ENCODE results near the gene DPYSL4.
"Not testable (repeated sequence)": the region's sequence is repeated elsewhere in the genome, so short reads cannot be mapped to it uniquely, and the experiment has no call there.

Gene DPYSL4

DNA sequence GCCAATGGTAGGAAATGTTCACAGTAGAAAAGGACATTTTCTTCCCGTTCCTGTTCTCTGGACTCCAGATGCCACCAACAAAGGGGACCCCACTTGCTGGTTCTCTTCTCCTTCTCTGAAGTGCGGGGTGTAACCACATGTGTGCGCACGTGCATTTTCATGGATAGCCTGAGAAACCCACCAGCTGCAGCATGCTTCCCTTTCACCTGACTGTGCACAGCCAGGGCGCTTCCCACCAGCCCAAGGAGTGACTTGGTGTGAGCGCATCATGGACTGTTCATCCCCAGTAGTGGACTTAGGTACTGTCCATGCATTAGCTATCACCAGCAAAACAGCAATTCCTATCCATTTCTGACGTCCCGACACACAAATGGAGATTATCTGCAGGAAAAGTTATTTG is 29.6 kb upstream of the DPYSL4 start:
- 90 to 92% methylated on average over 8 of the region's 8 CpGs for WGBS, 2 experiments
- H3K4me3 ChIP-seq (ENCODE audit: insufficient read depth, low read depth, low read length), result no peak overlapping the region

DNA sequence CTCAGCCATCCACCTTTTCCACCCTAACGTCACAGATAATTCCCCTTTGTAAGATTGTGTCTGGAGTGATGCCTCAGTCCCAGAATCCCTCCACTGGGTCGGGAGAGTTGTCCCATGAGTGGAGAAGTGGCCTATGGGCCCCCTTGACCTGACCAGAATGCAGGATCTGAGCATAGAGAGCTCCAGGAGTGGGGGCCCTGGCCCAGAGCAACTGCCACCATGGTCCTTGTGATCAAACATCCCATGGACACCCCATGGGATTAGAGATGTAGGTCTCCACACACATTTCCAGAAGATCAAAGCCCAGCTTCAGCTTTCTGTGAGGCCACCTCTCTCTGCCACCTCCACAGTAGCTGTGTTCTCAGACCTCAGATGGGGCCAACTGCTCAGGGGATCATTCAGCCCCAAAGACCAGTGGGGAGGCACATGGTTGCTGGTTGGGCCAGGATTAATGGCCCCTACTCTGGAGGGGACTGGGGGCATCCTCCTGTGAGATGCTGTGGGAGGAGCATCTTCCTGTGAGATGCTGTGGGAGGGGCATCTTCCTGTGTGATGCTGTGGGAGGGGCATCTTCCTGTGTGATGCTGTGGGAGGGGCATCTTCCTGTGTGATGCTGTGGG is 28.5 kb upstream of the DPYSL4 start:
- no peak overlapping the region for H3K27ac ChIP-seq (ENCODE audit: insufficient read depth, low read depth, low read length, poor library complexity, severe bottlenecking)
- 83 to 88% methylated on average over 2 of the region's 2 CpGs for WGBS, 2 experiments

More for the DNA sequence above, 29.6 kb upstream of the DPYSL4 start:
- no peaks in the 10 kb centered on the region for H3K27me3 ChIP-seq (ENCODE audit: control insufficient read depth, insufficient read depth, low read length, poor library complexity, severe bottlenecking)
- no peaks in the 10 kb centered on the region for H3K36me3 ChIP-seq (ENCODE audit: control insufficient read depth, insufficient read depth, low read length)
- no peaks in the 10 kb centered on the region for H3K4me1 ChIP-seq (ENCODE audit: control insufficient read depth, insufficient read depth, low read length)
- no peak overlapping the region for H3K27ac ChIP-seq (ENCODE audit: insufficient read depth, low read depth, low read length, poor library complexity, severe bottlenecking)
- no peaks in the 10 kb centered on the region for H3K9me3 ChIP-seq (ENCODE audit: control insufficient read depth, low read length)

GRCh38 chr10:132158823-132159222 is 27.9 kb upstream of the DPYSL4 start:
- Histone ChIP-seq H3K4me3 (ENCODE audit: insufficient read depth, low read depth, low read length) (no peak overlapping the region), H3K9me3 (ENCODE audit: control insufficient read depth, low read length) (no peaks in the 10 kb centered on the region), H3K36me3 (ENCODE audit: control insufficient read depth, insufficient read depth, low read length) (no peaks in the 10 kb centered on the region), H3K27me3 (ENCODE audit: control insufficient read depth, insufficient read depth, low read length, poor library complexity, severe bottlenecking) (no peaks in the 10 kb centered on the region), H3K27ac (ENCODE audit: insufficient read depth, low read depth, low read length, poor library complexity, severe bottlenecking) (peak overlapping the region; percentile 44), H3K4me1 (ENCODE audit: control insufficient read depth, insufficient read depth, low read length) (peaks cover 10% of the 10 kb centered on the region)
- 94 to 95% methylated on average over 7 of the region's 7 CpGs for WGBS, 2 experiments

More for the DNA sequence above, 28.5 kb upstream of the DPYSL4 start:
- no peaks in the 10 kb centered on the region for H3K9me3 ChIP-seq (ENCODE audit: control insufficient read depth, low read length)
- no peaks in the 10 kb centered on the region for H3K27me3 ChIP-seq (ENCODE audit: control insufficient read depth, insufficient read depth, low read length, poor library complexity, severe bottlenecking)
- no peaks in the 10 kb centered on the region for H3K36me3 ChIP-seq (ENCODE audit: control insufficient read depth, insufficient read depth, low read length)
- no peak overlapping the region for H3K4me3 ChIP-seq (ENCODE audit: insufficient read depth, low read depth, low read length)
- peaks cover 4% of the 10 kb centered on the region for H3K4me1 ChIP-seq (ENCODE audit: control insufficient read depth, insufficient read depth, low read length)

- H3K4me3 ChIP-seq (ENCODE audit: insufficient read depth, low read depth, low read length), result not testable (repeated sequence)
- WGBS, 2 experiments, result 83 to 92% methylated on average over 4 of the region's 7 CpGs
- peak overlapping the region; percentile 44 for H3K27ac ChIP-seq (ENCODE audit: insufficient read depth, low read depth, low read length, poor library complexity, severe bottlenecking)
These were observed 27.2 kb upstream of the DPYSL4 start for GRCh38 chr10:132159302-132160230.

DNA sequence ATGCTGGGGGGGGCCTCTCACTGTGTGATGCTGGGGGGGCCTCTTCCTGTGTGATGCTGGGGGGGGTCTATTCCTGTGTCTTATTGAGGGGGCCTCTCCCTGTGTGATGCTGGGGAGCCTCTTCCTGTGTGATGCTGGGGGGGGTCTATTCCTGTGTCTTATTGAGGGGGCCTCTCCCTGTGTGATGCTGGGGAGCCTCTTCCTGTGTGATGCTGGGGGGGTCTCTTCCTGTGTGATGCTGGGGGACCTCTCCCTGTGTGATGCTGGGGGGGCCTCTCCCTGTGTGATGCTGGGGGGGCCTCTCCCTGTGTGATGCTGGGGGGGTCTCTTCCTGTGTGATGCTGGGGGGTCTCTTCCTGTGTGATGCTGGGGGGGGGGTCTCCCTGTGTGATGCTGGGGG is 26.5 kb upstream of the DPYSL4 start:
- not testable (repeated sequence) for H3K27me3 ChIP-seq (ENCODE audit: control insufficient read depth, insufficient read depth, low read length, poor library complexity, severe bottlenecking); H3K9me3 ChIP-seq (ENCODE audit: control insufficient read depth, low read length); H3K4me3 ChIP-seq (ENCODE audit: insufficient read depth, low read depth, low read length); H3K36me3 ChIP-seq (ENCODE audit: control insufficient read depth, insufficient read depth, low read length); H3K27ac ChIP-seq (ENCODE audit: insufficient read depth, low read depth, low read length, poor library complexity, severe bottlenecking)
- peaks cover 10% of the 10 kb centered on the region for H3K4me1 ChIP-seq (ENCODE audit: control insufficient read depth, insufficient read depth, low read length)

More at GRCh38 chr10:132159302-132160230, 27.2 kb upstream of the DPYSL4 start:
- H3K9me3 ChIP-seq (ENCODE audit: control insufficient read depth, low read length); H3K27me3 ChIP-seq (ENCODE audit: control insufficient read depth, insufficient read depth, low read length, poor library complexity, severe bottlenecking); H3K36me3 ChIP-seq (ENCODE audit: control insufficient read depth, insufficient read depth, low read length): not testable (repeated sequence)
- H3K4me1 ChIP-seq (ENCODE audit: control insufficient read depth, insufficient read depth, low read length), result peaks cover 10% of the 10 kb centered on the region

- H3K27me3 ChIP-seq (ENCODE audit: control insufficient read depth, insufficient read depth, low read length, poor library complexity, severe bottlenecking); H3K9me3 ChIP-seq (ENCODE audit: control insufficient read depth, low read length); H3K27ac ChIP-seq (ENCODE audit: insufficient read depth, low read depth, low read length, poor library complexity, severe bottlenecking); H3K36me3 ChIP-seq (ENCODE audit: control insufficient read depth, insufficient read depth, low read length); H3K4me3 ChIP-seq (ENCODE audit: insufficient read depth, low read depth, low read length): not testable (repeated sequence)
- H3K4me1 ChIP-seq (ENCODE audit: control insufficient read depth, insufficient read depth, low read length), result peaks cover 10% of the 10 kb centered on the region
- 100% methylated on average over 1 of the region's 4 CpGs; no CpG with 5 or more reads in 1 of the 2 experiments for WGBS, 2 experiments
These were observed 25.7 kb upstream of the DPYSL4 start for GRCh38 chr10:132160834-132161622.

- no peaks in the 10 kb centered on the region for H3K9me3 ChIP-seq (ENCODE audit: control insufficient read depth, low read length)
- no peak overlapping the region for H3K27ac ChIP-seq (ENCODE audit: insufficient read depth, low read depth, low read length, poor library complexity, severe bottlenecking)
- no peaks in the 10 kb centered on the region for H3K27me3 ChIP-seq (ENCODE audit: control insufficient read depth, insufficient read depth, low read length, poor library complexity, severe bottlenecking)
- peaks cover 10% of the 10 kb centered on the region for H3K4me1 ChIP-seq (ENCODE audit: control insufficient read depth, insufficient read depth, low read length)
- WGBS, 2 experiments, result 82 to 84% methylated on average over 12 of the region's 12 CpGs
- H3K36me3 ChIP-seq (ENCODE audit: control insufficient read depth, insufficient read depth, low read length), result no peaks in the 10 kb centered on the region
- no peak overlapping the region for H3K4me3 ChIP-seq (ENCODE audit: insufficient read depth, low read depth, low read length)
These were observed 24.7 kb upstream of the DPYSL4 start for GRCh38 chr10:132162021-132162531.

DNA sequence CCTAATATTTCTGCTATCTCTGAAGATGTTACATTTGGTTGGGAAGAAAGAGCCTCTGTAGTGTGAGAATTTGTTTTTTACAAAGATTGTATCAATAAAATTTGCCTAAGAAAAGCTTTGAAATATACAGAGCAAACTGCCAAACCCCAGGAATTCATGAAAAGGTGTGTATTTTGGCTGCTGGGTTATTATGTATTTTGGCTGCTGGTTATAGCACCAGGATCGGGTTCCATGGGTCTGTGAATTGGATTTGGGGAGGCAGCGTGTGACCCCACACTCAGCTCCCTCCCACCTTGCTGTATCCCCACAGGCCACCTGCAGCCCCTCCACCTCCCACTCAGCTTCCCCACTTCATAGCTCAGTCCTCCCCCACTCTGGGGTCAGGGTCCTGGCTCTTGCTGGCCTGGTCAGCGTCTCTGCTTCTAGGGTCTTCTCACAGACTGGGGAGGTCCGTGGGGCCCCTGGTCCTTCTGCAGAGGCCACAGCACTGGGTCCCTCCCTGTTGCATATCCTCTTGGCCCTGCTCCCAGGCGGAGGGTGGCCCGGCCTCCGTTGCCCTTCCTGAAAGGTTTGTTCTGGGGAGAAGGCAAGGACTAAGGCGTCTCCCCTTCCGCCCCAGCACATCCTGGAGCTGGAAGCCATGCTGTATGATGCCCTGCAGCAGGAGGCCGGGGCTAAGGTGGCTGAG is 24.0 kb upstream of the DPYSL4 start:
- peaks cover 10% of the 10 kb centered on the region for H3K4me1 ChIP-seq (ENCODE audit: control insufficient read depth, insufficient read depth, low read length)
- no peaks in the 10 kb centered on the region for H3K36me3 ChIP-seq (ENCODE audit: control insufficient read depth, insufficient read depth, low read length)
- no peaks in the 10 kb centered on the region for H3K9me3 ChIP-seq (ENCODE audit: control insufficient read depth, low read length)
- H3K4me3 ChIP-seq (ENCODE audit: insufficient read depth, low read depth, low read length), result no peak overlapping the region
- no peaks in the 10 kb centered on the region for H3K27me3 ChIP-seq (ENCODE audit: control insufficient read depth, insufficient read depth, low read length, poor library complexity, severe bottlenecking)
- no peak overlapping the region for H3K27ac ChIP-seq (ENCODE audit: insufficient read depth, low read depth, low read length, poor library complexity, severe bottlenecking)
- 62 to 70% methylated on average over 10 of the region's 10 CpGs for WGBS, 2 experiments

DNA sequence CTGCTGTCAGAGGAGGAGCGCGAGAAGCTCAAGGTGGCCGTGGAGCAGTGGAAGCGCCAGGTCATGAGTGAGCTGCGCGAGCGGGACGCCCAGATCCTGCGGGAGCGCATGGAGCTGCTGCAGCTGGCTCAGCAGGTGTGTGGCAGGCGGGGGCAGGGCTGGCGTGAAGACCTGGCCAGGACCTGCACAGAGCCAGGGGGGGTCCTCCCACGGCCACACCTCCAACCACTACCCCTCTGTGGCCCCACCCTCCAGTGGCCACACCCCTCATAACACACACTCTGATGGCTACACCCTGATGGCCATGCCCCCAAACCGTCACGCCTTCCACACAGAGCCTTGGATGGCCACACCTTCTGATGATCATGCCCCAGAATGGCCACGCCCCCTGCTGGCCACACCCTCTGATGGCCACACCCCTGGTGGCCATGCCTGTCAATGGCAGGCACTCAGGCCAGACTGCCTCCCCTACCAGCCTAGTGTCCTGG is 23.4 kb upstream of the DPYSL4 start:
- 29 to 31% methylated on average over 16 of the region's 16 CpGs for WGBS, 2 experiments
- no peaks in the 10 kb centered on the region for H3K36me3 ChIP-seq (ENCODE audit: control insufficient read depth, insufficient read depth, low read length)
- peaks cover 10% of the 10 kb centered on the region for H3K4me1 ChIP-seq (ENCODE audit: control insufficient read depth, insufficient read depth, low read length)
- no peak overlapping the region for H3K27ac ChIP-seq (ENCODE audit: insufficient read depth, low read depth, low read length, poor library complexity, severe bottlenecking)
- no peak overlapping the region for H3K4me3 ChIP-seq (ENCODE audit: insufficient read depth, low read depth, low read length)
- H3K27me3 ChIP-seq (ENCODE audit: control insufficient read depth, insufficient read depth, low read length, poor library complexity, severe bottlenecking), result no peaks in the 10 kb centered on the region
- H3K9me3 ChIP-seq (ENCODE audit: control insufficient read depth, low read length), result no peaks in the 10 kb centered on the region
